Aorta (tissue), 5 donors: Measurements from ENCODE around the gene CTSW. TPM values are rescaled to one million over a fixed set of nuclear protein-coding genes. Genes with fewer than 3 reads are reported as not detected.

Source experiments
- ATAC-seq: fragments of 200-7000 bp; cut with Tn5 transposase; one replicate; pipeline ENCODE4 v1.9.1; 2022; ENCODE audit warnings: moderate library complexity; ENCODE audit not compliant: low FRiP score
- DNase-seq, 2 donors: peaks; one replicate each; pipeline ENCODE4 v3.0.0-alpha.2; 2020
- H3K27ac ChIP-seq, 2 donors: one replicate each; pipeline ENCODE4 v1.5.1; 2013; ENCODE audit warnings: low read length in 2 of 2, mild to moderate bottlenecking in 2 of 2, moderate library complexity in 2 of 2, control low read depth in 1 of 2, inconsistent platforms in 1 of 2, low read depth in 1 of 2
- H3K27me3 ChIP-seq, 2 donors: one replicate each; pipeline ENCODE4 v1.6.1; 2013; ENCODE audit warnings: control low read depth in 1 of 2, low read length in 1 of 2, mild to moderate bottlenecking in 1 of 2, moderate library complexity in 1 of 2; ENCODE audit not compliant: insufficient read depth in 2 of 2, control insufficient read depth in 1 of 2
- H3K36me3 ChIP-seq, 2 donors: one replicate each; pipeline ENCODE4 v1.6.1; 2013; ENCODE audit warnings: control low read depth in 1 of 2, low read length in 1 of 2, mild to moderate bottlenecking in 1 of 2; ENCODE audit not compliant: insufficient read depth in 2 of 2, control insufficient read depth in 1 of 2
- H3K4me1 ChIP-seq, 2 donors: one replicate each; pipeline ENCODE4 v1.6.1; 2013; ENCODE audit warnings: low read length in 2 of 2, control low read depth in 1 of 2, mild to moderate bottlenecking in 1 of 2, moderate library complexity in 1 of 2; ENCODE audit not compliant: insufficient read depth in 2 of 2, control insufficient read depth in 1 of 2
- H3K4me3 ChIP-seq, 2 donors: one replicate each; pipeline ENCODE4 v1.5.1; 2013; ENCODE audit warnings: low read length in 2 of 2, control low read depth in 1 of 2, mild to moderate bottlenecking in 1 of 2
- H3K9me3 ChIP-seq: one replicate; pipeline ENCODE4 v1.6.1; 2013; ENCODE audit warnings: mild to moderate bottlenecking, low read length; ENCODE audit not compliant: control insufficient read depth
- WGBS, 2 donors: extraction: QIAGEN DNeasy Blood & Tissue Kit; methylation state at CpG; one replicate each; pipeline ENCODE4 v1.1.7; 2013; 5-methylcytosine and 5-hydroxymethylcytosine counted together
- intact Hi-C, 2 donors: fragments of 100-400 bp; cut with DNase I; formaldehyde crosslinking; loops; one replicate each; pipeline versions ENCODE4 v1.14.2 to v1.15.0; 2022
- polyA plus RNA-seq, 2 donors: library from polyadenylated mRNA; stranded (reverse); fragments of 200-250 nt; gene quantifications; one replicate each; pipeline ENCODE4 v1.2.3, GENCODE V29; 2013
- total RNA-seq, 2 donors: library from RNA; stranded (reverse); fragmentation: NEBNext Ultra II Directional; extraction: Animal tissue kit (Norgen Biotek cat#: 25700); gene quantifications; one replicate each; pipeline ENCODE4 v1.2.1, GENCODE V29; 2021
- donor health status: healthy with polysubstance abuse.
- donor health status: Bipolar disorder and iron deficiency.
- donor health status: DM: no; HTN: no; CAD: no.
- donor health status: DM: no; HTN: no; CAD: no.
- donor health status: DM: yes; HTN: yes; CAD: no.

The CTSW gene
- total and polyA plus RNA-seq, 4 donors: 1.8 to 3.9 (median 2.3) TPM

DNA sequence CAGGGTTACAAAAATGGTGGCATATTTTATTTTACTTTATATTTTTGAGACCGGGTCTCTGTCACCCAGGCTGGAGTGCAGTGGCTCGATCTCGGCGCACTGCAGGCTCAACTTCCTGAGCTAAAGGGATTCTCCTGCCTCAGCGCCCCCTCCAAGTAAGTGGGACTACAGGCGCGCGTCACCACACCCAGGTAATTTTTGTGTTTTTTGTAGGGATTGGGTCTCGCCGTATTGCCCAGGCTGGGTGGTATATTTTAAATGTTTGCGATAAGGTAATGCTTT lies 21.2 kb downstream of the CTSW start:
- WGBS, 2 donors: 73 to 74% methylated on average over 11 of the region's 11 CpGs
- H3K36me3 ChIP-seq: no peaks in the 10 kb centered on the region
- no peak for DNase-seq
- no peaks in the 10 kb centered on the region for H3K4me1 ChIP-seq
- ATAC-seq: no peak
- no peaks in the 10 kb centered on the region for H3K27me3 ChIP-seq
- peak overlapping the region in 1 of 2 donors; percentile 30 for H3K27ac ChIP-seq
- no peak overlapping the region for H3K4me3 ChIP-seq
- intact Hi-C loops: no loop called here
- no peaks in the 10 kb centered on the region for H3K9me3 ChIP-seq

DNA sequence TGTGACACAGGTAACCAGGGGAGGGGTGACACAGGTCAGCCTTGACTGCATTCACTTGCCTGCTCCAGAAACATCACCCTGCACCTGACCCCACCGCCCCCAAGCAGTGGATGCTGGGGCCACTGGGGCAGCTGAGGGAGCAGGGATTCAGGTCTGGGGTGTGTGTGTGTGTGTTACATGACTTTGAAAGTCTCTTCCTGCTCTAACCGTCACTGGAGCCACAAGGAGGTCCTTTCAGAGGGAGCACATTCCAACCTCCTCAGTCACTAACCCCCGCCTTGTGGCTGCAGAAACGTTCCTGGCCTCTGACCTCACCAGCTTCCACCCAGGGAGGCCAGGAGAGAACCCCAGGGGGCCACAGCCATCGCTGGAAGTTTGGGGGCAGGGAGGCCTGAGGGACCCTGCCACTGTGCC lies 23.4 kb downstream of the CTSW start:
- no peak for DNase-seq
- Histone ChIP-seq H3K4me1 (no peaks in the 10 kb centered on the region), H3K9me3 (no peaks in the 10 kb centered on the region), H3K27me3 (no peaks in the 10 kb centered on the region), H3K27ac (peak overlapping the region in 1 of 2 donors; percentile 42), H3K36me3 (no peaks in the 10 kb centered on the region), H3K4me3 (no peak overlapping the region)
- WGBS, 2 donors: 19 to 24% methylated on average over 5 of the region's 5 CpGs
- intact Hi-C loops: no loop called here
- no peak for ATAC-seq

DNA sequence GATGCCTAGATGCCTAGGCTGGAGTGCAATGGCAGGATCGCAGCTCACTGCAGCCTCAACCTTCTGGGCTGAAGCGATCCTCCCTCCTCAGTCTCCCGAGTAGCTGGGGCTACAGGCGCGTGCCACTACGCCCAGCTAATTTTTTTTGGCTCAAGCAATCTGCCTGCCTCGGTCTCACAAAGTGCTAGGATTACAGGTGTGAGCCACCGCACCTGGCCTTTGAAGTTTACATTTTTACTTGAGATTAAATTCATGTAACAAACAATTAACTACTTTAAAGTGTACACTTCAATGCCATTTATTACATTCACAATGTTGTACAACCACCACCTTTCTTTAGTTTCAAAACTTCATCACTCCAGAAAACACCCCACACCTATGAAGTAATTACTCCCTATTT lies 24.1 kb downstream of the CTSW start:
- 85 to 87% methylated on average over 8 of the region's 8 CpGs for WGBS, 2 donors
- Histone ChIP-seq H3K27ac (no peak overlapping the region), H3K4me3 (no peak overlapping the region), H3K27me3 (no peaks in the 10 kb centered on the region), H3K9me3 (no peaks in the 10 kb centered on the region), H3K36me3 (no peaks in the 10 kb centered on the region), H3K4me1 (no peaks in the 10 kb centered on the region)
- intact Hi-C loops: no loop called here
- no peak for DNase-seq
- no peak for ATAC-seq

GRCh38 chr11:65906602-65907001 lies 27.0 kb downstream of the CTSW start:
- H3K27ac ChIP-seq: no peak overlapping the region
- no peaks in the 10 kb centered on the region for H3K9me3 ChIP-seq
- no peaks in the 10 kb centered on the region for H3K36me3 ChIP-seq
- ATAC-seq: no peak
- no peaks in the 10 kb centered on the region for H3K27me3 ChIP-seq
- intact Hi-C loops: no loop called here
- 80 to 83% methylated on average over 5 of the region's 5 CpGs for WGBS, 2 donors
- no peaks in the 10 kb centered on the region for H3K4me1 ChIP-seq
- DNase-seq: no peak
- no peak overlapping the region for H3K4me3 ChIP-seq

DNA sequence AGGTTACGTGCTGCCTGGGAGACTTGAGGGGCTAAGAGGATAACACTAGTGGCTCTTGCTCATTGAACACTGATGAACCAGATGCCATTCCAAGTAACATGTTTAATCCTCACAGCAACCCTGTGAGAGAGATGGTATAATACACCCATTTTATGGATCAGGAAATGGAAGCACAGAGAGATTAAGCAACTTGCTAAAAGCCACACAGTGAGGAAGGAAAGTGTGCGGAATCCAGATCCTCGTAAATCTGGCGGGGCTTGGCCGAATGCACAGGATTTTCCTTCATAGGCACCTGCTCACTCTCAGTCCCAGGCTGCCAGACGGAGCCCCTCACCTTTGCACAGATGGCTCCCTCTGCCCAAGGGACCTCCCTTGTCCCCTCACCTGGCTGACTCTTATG lies 28.2 kb downstream of the CTSW start:
- Histone ChIP-seq H3K27me3 (no peaks in the 10 kb centered on the region), H3K4me1 (no peaks in the 10 kb centered on the region), H3K9me3 (no peaks in the 10 kb centered on the region), H3K4me3 (no peak overlapping the region), H3K27ac (no peak overlapping the region), H3K36me3 (no peaks in the 10 kb centered on the region)
- no peak for ATAC-seq
- intact Hi-C loops: no loop called here
- WGBS, 2 donors: 86 to 91% methylated on average over 6 of the region's 6 CpGs
- no peak for DNase-seq

DNA sequence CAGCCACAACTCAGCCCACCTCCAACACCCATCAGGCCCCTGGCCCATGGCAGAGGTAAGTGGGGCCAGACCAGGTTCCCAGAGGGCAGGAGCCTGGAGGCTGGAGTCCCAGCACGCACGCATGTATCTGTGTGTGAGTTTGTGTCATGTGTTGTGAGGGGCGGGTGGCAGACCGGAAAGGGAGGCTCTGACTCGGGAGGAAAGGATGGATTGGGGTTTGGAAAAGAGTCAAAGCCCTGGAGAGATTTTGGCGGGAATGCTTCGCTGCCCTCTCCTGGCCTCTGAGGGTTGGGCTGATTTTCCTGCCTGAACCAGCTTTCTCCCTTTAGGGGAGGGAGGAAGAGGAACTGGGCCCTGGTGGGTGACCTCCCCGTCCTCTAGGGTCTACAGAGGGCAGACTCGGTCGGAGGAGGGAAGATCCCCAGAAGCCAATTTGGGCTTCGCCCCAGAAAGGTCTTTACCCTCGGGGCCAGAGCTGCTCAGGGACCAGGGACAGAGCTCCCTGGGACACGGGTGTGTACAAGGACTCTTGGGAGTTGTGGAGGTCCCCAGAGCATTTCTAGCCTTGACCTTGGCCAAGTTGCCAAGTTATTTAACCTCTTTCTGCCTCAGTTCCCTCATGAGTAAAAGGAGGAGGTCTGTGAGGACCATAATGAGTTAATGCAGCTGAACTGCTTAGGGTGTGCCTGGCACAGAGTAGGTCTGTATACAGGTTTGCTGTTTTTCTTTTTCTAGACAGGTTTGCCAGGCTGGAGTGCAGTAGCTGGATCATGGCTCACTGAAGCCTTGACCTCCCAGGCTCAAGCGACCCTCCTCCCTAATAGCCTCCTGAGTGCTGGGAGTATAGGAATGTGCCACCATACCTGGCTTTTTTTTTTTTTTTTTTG lies 32.3 kb downstream of the CTSW start:
- ATAC-seq (peak; percentile 52), DNase-seq (peak; percentile 79 to 87)
- Histone ChIP-seq H3K36me3 (no peaks in the 10 kb centered on the region), H3K9me3 (no peaks in the 10 kb centered on the region), H3K4me3 (no peak overlapping the region), H3K4me1 (peaks cover 0 to 1% of the 10 kb centered on the region in 2 donors), H3K27ac (no peak overlapping the region), H3K27me3 (no peaks in the 10 kb centered on the region)
- 11% methylated on average over 14 of the region's 14 CpGs for WGBS, 2 donors
- intact Hi-C loops: no loop called here

DNA sequence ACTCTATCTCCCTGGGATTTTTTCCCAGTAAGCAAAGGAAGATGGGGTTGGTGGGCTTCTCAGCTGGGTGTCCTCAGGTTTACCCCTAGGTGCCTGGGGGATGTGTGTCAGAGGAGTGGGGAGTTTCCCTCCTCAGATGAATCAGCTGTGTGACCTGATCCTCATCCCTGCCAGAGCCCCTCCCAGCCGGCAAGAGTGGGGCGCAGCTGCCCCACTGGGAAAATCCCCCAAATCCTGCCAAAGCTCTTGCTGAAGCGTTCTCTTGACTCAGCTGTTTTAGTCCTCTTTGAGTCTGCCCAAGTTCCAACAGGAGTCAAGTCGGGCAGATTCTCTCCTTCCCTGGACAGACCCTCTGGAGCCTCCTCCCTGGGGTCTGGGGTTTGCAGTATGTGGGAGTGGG lies 33.2 kb downstream of the CTSW start:
- DNase-seq (no peak), ATAC-seq (no peak)
- no peaks in the 10 kb centered on the region for H3K9me3 ChIP-seq
- no peak overlapping the region for H3K4me3 ChIP-seq
- intact Hi-C loops: no loop called here
- H3K27ac ChIP-seq: no peak overlapping the region
- peaks cover 0 to 1% of the 10 kb centered on the region in 2 donors for H3K4me1 ChIP-seq
- H3K27me3 ChIP-seq: no peaks in the 10 kb centered on the region
- WGBS, 2 donors: 13 to 34% methylated on average over 4 of the region's 4 CpGs
- no peaks in the 10 kb centered on the region for H3K36me3 ChIP-seq

DNA sequence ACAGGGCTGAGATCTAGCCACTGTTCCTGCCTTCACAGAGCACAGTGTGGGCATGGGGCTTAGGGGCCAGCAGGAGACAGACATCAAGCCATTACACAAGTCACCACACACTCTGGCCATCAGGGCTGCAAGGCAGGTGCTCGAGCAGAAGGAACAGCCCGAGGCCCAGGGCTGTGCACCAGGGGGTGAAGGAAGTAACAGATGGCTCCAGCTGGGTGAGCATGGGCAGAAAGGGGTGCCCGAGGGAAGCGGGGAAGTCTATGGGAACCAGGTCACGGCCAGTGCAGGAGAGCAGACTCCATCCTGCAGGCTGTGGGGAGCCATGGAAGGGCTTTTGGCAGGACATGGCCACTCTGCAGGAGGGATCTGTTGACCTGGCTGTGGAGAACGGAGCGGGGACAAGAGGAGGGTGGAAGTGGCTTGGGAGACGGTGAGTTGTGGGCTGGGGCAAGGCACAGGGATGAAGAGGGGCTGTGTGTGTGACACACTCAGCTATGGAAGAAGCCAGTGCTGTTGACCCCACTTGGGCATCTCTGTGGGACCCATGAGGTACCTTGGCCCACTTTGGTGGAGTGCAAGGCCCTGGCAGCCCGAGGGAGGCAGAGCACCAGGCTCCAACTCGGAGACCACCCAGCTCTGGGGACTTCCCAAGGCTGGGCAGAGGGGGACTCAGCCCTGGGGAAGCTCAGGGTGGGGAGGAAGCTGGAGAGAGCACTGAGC lies 35.6 kb downstream of the CTSW start:
- Histone ChIP-seq H3K36me3 (no peaks in the 10 kb centered on the region), H3K9me3 (no peaks in the 10 kb centered on the region), H3K27ac (peak overlapping the region; percentile 4 to 87), H3K27me3 (no peaks in the 10 kb centered on the region), H3K4me1 (peaks cover 0 to 1% of the 10 kb centered on the region in 2 donors), H3K4me3 (no peak overlapping the region)
- 45 to 65% methylated on average over 7 to 10 of the region's 10 CpGs for WGBS, 2 donors
- no peak for ATAC-seq
- no peak for DNase-seq
- intact Hi-C loops: no loop called here

- Histone ChIP-seq H3K27me3 (no peaks in the 10 kb centered on the region), H3K27ac (peak overlapping the region; percentile 45 to 91), H3K4me1 (peaks cover 0 to 1% of the 10 kb centered on the region in 2 donors), H3K4me3 (no peak overlapping the region), H3K9me3 (no peaks in the 10 kb centered on the region), H3K36me3 (no peaks in the 10 kb centered on the region)
- intact Hi-C loops: no loop called here
- DNase-seq (peak; percentile 94 to 96), ATAC-seq (peak; percentile 64)
- WGBS, 2 donors: 0 to 6% methylated on average over 13 of the region's 13 CpGs
Measured at GRCh38 chr11:65915821-65916251, 36.2 kb downstream of the CTSW start.
